ENCODE results near the gene TRIM61.
"Not testable (repeated sequence)": the region's sequence is repeated elsewhere in the genome, so short reads cannot be mapped to it uniquely, and the experiment has no call there.

TRIM61 gene

GRCh38 chr4:164956766-164957643, 20.5 kb downstream of the TRIM61 start:
- DNase-seq (ENCODE audit: low spot score), result no peak

GRCh38 chr4:164955107-164955805, 22.2 kb downstream of the TRIM61 start:
- no peak for DNase-seq (ENCODE audit: low spot score)

GRCh38 chr4:164952551-164952950, 24.9 kb downstream of the TRIM61 start:
- no peak for DNase-seq (ENCODE audit: low spot score)

- DNase-seq (ENCODE audit: low spot score), result no peak
Measured at GRCh38 chr4:164949448-164950143, 27.9 kb downstream of the TRIM61 start.

GRCh38 chr4:164948975-164949374, 28.5 kb downstream of the TRIM61 start:
- no peak for DNase-seq (ENCODE audit: low spot score)

- DNase-seq (ENCODE audit: low spot score), result not testable (repeated sequence)
Measured at GRCh38 chr4:164948006-164948405, 29.5 kb downstream of the TRIM61 start.

- DNase-seq (ENCODE audit: low spot score), result no peak
Measured at GRCh38 chr4:164946810-164947209, 30.6 kb downstream of the TRIM61 start.

GRCh38 chr4:164945146-164945545, 32.3 kb downstream of the TRIM61 start:
- DNase-seq (ENCODE audit: low spot score), result no peak

GRCh38 chr4:164943192-164943591, 34.3 kb downstream of the TRIM61 start:
- DNase-seq (ENCODE audit: low spot score), result no peak

- DNase-seq (ENCODE audit: low spot score), result no peak
Measured at GRCh38 chr4:164937576-164938270, 39.7 kb downstream of the TRIM61 start.

GRCh38 chr4:164935865-164936606, 41.4 kb downstream of the TRIM61 start:
- DNase-seq (ENCODE audit: low spot score), result not testable (repeated sequence)

GRCh38 chr4:164935363-164935762, 42.1 kb downstream of the TRIM61 start:
- DNase-seq (ENCODE audit: low spot score), result no peak

- DNase-seq (ENCODE audit: low spot score), result no peak
Measured at GRCh38 chr4:164933244-164933643, 44.2 kb downstream of the TRIM61 start.

- no peak for DNase-seq (ENCODE audit: low spot score)
Measured at GRCh38 chr4:164931551-164932324, 45.7 kb downstream of the TRIM61 start.

- DNase-seq (ENCODE audit: low spot score), result no peak
Measured at GRCh38 chr4:164930647-164931046, 46.8 kb downstream of the TRIM61 start.

- not testable (repeated sequence) for DNase-seq (ENCODE audit: low spot score)
Measured at GRCh38 chr4:164927101-164927500, 50.4 kb downstream of the TRIM61 start.

- no peak for DNase-seq (ENCODE audit: low spot score)
Measured at GRCh38 chr4:164926301-164926700, 51.2 kb downstream of the TRIM61 start.

- no peak for DNase-seq (ENCODE audit: low spot score)
Measured at GRCh38 chr4:164924670-164925238, 52.7 kb downstream of the TRIM61 start.

- DNase-seq (ENCODE audit: low spot score), result no peak
Measured at GRCh38 chr4:164918956-164919355, 58.5 kb downstream of the TRIM61 start.

All from LoVo (cell line).